Measurements from ENCODE around the gene PTPRN2. TPM values are rescaled to one million over a fixed set of nuclear protein-coding genes. Genes with fewer than 3 reads are reported as not detected.
"Not testable (repeated sequence)": the region's sequence is repeated elsewhere in the genome, so short reads cannot be mapped to it uniquely, and the experiment has no call there.

Gene PTPRN2
- total and polyA plus RNA-seq, 9 of the 15 experiments (the other 6 are each of a cell fraction or from before 2014, with no cell fraction given): not detected

DNA sequence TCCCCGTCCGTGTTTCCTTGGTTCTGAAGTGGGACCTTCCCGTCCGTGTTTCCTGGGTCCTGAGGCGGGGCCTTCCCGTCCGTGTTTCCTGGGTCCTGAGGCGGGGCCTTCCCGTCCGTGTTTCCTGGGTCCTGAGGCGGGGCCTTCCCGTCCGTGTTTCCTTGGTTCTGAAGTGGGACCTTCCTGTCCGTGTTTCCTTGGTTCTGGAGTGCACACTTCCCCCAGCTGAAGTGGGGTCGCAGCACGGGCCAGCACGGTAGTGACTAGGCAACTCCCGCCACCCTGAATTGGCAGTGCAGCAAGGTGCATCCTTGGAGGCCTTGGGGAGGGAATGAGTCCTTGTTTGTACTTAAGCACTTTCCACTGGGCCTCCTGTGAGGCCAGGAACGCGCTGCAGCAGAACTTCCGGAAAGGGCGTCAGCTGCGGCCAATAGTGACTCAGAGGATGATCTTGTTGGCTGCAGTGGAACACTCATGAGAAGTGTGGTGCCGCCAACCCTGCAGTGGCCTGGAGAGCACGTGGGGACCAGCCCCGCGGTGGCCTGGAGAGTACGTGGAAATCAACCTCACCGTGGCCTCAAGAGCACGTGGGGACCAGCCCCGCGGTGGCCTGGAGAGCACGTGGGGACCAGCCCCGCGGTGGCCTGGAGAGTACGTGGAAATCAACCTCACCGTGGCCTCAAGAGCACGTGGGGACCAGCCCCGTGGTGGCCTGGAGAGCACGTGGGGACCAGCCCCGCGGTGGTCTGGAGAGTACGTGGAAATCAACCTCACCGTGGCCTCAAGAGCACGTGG is 685.6 kb downstream of the PTPRN2 start:
- H3K79me2 ChIP-seq (ENCODE audit: control insufficient read depth, insufficient read depth, low read length); H3K4me1 ChIP-seq (replicated peaks in 1 of 2; ENCODE audit: control insufficient read depth in 2 of 2, insufficient read depth in 2 of 2, low read length in 2 of 2); H3K9me3 ChIP-seq (replicated peaks; ENCODE audit: control insufficient read depth, insufficient read depth, low read depth, low read length); H3K4me2 ChIP-seq (ENCODE audit: insufficient read depth, low read length); in situ Hi-C loops (cut with MboI); H3K4me3 ChIP-seq; H3K36me3 ChIP-seq (ENCODE audit: control insufficient read depth, insufficient read depth, low read length); BruUV-seq (replicated peaks); H2AFZ ChIP-seq (ENCODE audit: low read depth, low read length); H3K9me1 ChIP-seq (ENCODE audit: control insufficient read depth, insufficient read depth, low read length); FAIRE-seq; H3K9ac ChIP-seq (ENCODE audit: insufficient read depth in 1 of 2, low read depth in 2 of 2, low read length in 2 of 2); POLR2A ChIA-PET; DNase-seq (ENCODE audit: extremely low read depth in 1 of 4, low spot score in 3 of 4); CTCF ChIA-PET (ENCODE audit: low intra/inter-chr PET ratio); H4K20me1 ChIP-seq (replicated peaks; ENCODE audit: control insufficient read depth, insufficient read depth, low read length); intact Hi-C loops (cut with micrococcal nuclease); H3K27ac ChIP-seq (ENCODE audit: extremely low read depth, low read depth, low read length): not testable (repeated sequence)
- WGBS (ENCODE audit: insufficient coverage, low coverage, missing lambda C conversion rate): 2% methylated on average over 37 of the region's 45 CpGs
- TF ChIP-seq HNRNPLL (IDR thresholded peaks at IDR 0.05; ENCODE audit: low read depth, low read length, poor library complexity, severe bottlenecking): peak; percentile 28
- TF ChIP-seq, protein P1, sequence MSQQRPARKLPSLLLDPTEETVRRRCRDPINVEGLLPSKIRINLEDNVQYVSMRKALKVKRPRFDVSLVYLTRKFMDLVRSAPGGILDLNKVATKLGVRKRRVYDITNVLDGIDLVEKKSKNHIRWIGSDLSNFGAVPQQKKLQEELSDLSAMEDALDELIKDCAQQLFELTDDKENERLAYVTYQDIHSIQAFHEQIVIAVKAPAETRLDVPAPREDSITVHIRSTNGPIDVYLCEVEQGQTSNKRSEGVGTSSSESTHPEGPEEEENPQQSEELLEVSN (IDR thresholded peaks at IDR 0.05; ENCODE audit: borderline replicate concordance in 1 of 2, extremely low read depth in 1 of 2, insufficient read depth in 1 of 2, insufficient read length in 1 of 2, low read depth in 1 of 2, low read length in 1 of 2, poor library complexity in 1 of 2, severe bottlenecking in 1 of 2): peak in 1 of 2 experiments; percentile 62
- H3K27me3 ChIP-seq (ENCODE audit: control insufficient read depth in 2 of 2, insufficient read depth in 2 of 2, low read length in 2 of 2): peaks cover 74 to 95% of the 10 kb centered on the region in 2 experiments
- ATAC-seq: peak; percentile 27; the same call in 1 of the 3 replicates
